ENCODE results near the gene KDM8.

The KDM8 gene

DNA sequence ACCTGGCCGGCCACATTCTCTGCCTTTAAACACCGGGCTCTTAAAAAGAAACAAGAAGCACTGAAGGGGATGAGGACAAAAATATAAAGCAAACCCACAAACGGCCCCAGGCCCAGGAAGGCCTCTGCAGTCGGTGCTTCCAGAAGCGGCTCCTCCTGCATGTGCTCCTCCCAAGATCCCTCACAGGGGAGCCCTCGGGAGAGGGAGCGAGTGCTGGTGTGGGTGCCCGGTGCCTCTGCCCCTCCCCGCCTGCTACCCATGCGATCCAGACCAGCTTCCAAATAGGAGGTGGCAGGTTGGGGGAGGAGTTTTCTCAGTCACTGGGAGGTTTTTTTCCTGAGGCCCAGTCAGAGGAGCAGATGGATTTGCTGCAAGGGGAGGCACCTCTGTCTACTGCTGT lies 15.8 kb downstream of the KDM8 start:
- no peak overlapping the region for H3K4me3 Mint-ChIP-seq
- H3K27ac Mint-ChIP-seq: no peak overlapping the region
- H3K27me3 Mint-ChIP-seq: no peaks in the 10 kb centered on the region
- no peak for ATAC-seq
- H3K9me3 Mint-ChIP-seq: no peaks in the 10 kb centered on the region
- H3K36me3 Mint-ChIP-seq: peaks cover 65% of the 10 kb centered on the region
- no peaks in the 10 kb centered on the region for H3K4me1 Mint-ChIP-seq

GRCh38 chr16:27220120-27220519 lies 16.8 kb downstream of the KDM8 start:
- no peaks in the 10 kb centered on the region for H3K9me3 Mint-ChIP-seq
- ATAC-seq: no peak
- no peak overlapping the region for H3K27ac Mint-ChIP-seq
- no peaks in the 10 kb centered on the region for H3K27me3 Mint-ChIP-seq
- H3K4me3 Mint-ChIP-seq: no peak overlapping the region
- no peaks in the 10 kb centered on the region for H3K4me1 Mint-ChIP-seq
- H3K36me3 Mint-ChIP-seq: peaks cover 64% of the 10 kb centered on the region

- Mint-ChIP-seq H3K27me3 (no peaks in the 10 kb centered on the region), H3K4me3 (no peak overlapping the region), H3K27ac (no peak overlapping the region), H3K4me1 (peaks cover 2% of the 10 kb centered on the region), H3K9me3 (no peaks in the 10 kb centered on the region), H3K36me3 (peaks cover 62% of the 10 kb centered on the region)
- ATAC-seq: no peak
These were observed 17.2 kb downstream of the KDM8 start for GRCh38 chr16:27220527-27220926.

- no peak overlapping the region for H3K27ac Mint-ChIP-seq
- H3K36me3 Mint-ChIP-seq: peaks cover 62% of the 10 kb centered on the region
- ATAC-seq: no peak
- peaks cover 6% of the 10 kb centered on the region for H3K4me1 Mint-ChIP-seq
- no peaks in the 10 kb centered on the region for H3K9me3 Mint-ChIP-seq
- H3K4me3 Mint-ChIP-seq: no peak overlapping the region
- no peaks in the 10 kb centered on the region for H3K27me3 Mint-ChIP-seq
These were observed 17.7 kb downstream of the KDM8 start for GRCh38 chr16:27220991-27221390.

DNA sequence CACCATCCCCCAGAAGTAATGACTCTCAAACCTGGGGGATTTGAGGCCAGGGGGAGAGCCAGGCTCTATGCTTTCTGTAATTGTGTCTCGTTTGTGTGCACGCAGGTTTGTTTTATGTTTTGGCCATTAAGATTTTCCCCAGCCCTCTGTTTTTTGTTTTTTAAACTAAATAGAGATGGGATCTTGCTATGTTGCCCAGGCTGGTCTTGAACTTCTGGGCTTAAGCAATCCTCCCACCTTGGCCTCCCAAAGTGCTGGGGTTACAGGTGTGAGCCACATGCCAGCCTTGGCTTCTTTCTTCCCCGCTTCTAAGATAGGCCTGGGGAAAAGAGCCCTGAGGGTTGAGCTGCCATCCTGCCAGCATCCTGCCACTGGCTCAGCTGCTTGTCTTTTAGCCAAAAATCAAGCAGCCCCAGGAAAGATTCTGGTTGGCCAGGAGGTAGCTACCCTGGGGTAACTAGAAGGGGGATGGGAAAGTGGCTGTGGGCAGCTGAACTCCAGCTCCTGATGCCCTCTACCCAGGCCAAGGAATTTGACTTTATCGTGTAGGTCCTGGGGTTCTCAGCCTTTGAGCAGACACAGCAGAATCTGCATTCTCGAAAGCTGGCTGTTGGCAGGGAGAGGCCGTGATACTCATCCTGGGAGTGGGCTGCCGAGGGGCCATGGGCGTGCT lies 18.4 kb downstream of the KDM8 start:
- Mint-ChIP-seq H3K4me3 (no peak overlapping the region), H3K27me3 (no peaks in the 10 kb centered on the region), H3K36me3 (peaks cover 61% of the 10 kb centered on the region), H3K27ac (no peak overlapping the region), H3K9me3 (no peaks in the 10 kb centered on the region), H3K4me1 (peaks cover 11% of the 10 kb centered on the region)
- ATAC-seq: no peak

GRCh38 chr16:27222249-27223225 lies 19.2 kb downstream of the KDM8 start:
- ATAC-seq: no peak
- Mint-ChIP-seq H3K36me3 (peaks cover 54% of the 10 kb centered on the region), H3K9me3 (no peaks in the 10 kb centered on the region), H3K27ac (no peak overlapping the region), H3K4me1 (peaks cover 11% of the 10 kb centered on the region), H3K4me3 (no peak overlapping the region), H3K27me3 (no peaks in the 10 kb centered on the region)

DNA sequence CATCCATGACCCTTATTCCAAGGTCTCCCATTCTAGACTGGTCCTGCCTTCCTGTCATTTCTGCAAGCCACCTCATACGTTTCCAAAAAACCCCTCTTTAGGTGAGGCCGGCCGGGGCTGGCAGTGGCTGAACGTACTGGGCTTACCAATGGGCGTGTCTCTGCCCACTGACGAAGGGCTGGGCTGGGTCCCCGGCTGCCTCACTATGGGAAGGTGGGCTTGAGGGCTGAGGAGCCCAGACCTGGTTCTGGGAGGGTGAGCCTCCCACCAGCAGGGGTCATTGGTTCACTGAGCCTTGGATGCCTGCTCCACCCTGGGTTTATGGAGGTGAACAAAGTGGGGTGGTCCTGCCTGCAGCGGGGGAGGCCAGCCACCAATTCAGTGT lies 19.9 kb downstream of the KDM8 start:
- H3K27me3 Mint-ChIP-seq: no peaks in the 10 kb centered on the region
- H3K4me3 Mint-ChIP-seq: no peak overlapping the region
- H3K4me1 Mint-ChIP-seq: peaks cover 15% of the 10 kb centered on the region
- no peaks in the 10 kb centered on the region for H3K9me3 Mint-ChIP-seq
- no peak overlapping the region for H3K27ac Mint-ChIP-seq
- no peak for ATAC-seq
- peaks cover 54% of the 10 kb centered on the region for H3K36me3 Mint-ChIP-seq

GRCh38 chr16:27223701-27224100 lies 20.4 kb downstream of the KDM8 start:
- no peak for ATAC-seq
- H3K36me3 Mint-ChIP-seq: peaks cover 51% of the 10 kb centered on the region
- H3K27me3 Mint-ChIP-seq: no peaks in the 10 kb centered on the region
- H3K9me3 Mint-ChIP-seq: no peaks in the 10 kb centered on the region
- no peak overlapping the region for H3K27ac Mint-ChIP-seq
- no peak overlapping the region for H3K4me3 Mint-ChIP-seq
- H3K4me1 Mint-ChIP-seq: peaks cover 20% of the 10 kb centered on the region

GRCh38 chr16:27224271-27224737 lies 21.0 kb downstream of the KDM8 start:
- no peak for ATAC-seq
- Mint-ChIP-seq H3K27me3 (no peaks in the 10 kb centered on the region), H3K27ac (no peak overlapping the region), H3K4me3 (no peak overlapping the region), H3K9me3 (no peaks in the 10 kb centered on the region), H3K36me3 (peaks cover 51% of the 10 kb centered on the region), H3K4me1 (peaks cover 26% of the 10 kb centered on the region)

- H3K4me3 Mint-ChIP-seq: no peak overlapping the region
- no peak overlapping the region for H3K27ac Mint-ChIP-seq
- peaks cover 31% of the 10 kb centered on the region for H3K4me1 Mint-ChIP-seq
- H3K27me3 Mint-ChIP-seq: no peaks in the 10 kb centered on the region
- peaks cover 51% of the 10 kb centered on the region for H3K36me3 Mint-ChIP-seq
- no peaks in the 10 kb centered on the region for H3K9me3 Mint-ChIP-seq
- no peak for ATAC-seq
These were observed 21.5 kb downstream of the KDM8 start for GRCh38 chr16:27224741-27225300.

DNA sequence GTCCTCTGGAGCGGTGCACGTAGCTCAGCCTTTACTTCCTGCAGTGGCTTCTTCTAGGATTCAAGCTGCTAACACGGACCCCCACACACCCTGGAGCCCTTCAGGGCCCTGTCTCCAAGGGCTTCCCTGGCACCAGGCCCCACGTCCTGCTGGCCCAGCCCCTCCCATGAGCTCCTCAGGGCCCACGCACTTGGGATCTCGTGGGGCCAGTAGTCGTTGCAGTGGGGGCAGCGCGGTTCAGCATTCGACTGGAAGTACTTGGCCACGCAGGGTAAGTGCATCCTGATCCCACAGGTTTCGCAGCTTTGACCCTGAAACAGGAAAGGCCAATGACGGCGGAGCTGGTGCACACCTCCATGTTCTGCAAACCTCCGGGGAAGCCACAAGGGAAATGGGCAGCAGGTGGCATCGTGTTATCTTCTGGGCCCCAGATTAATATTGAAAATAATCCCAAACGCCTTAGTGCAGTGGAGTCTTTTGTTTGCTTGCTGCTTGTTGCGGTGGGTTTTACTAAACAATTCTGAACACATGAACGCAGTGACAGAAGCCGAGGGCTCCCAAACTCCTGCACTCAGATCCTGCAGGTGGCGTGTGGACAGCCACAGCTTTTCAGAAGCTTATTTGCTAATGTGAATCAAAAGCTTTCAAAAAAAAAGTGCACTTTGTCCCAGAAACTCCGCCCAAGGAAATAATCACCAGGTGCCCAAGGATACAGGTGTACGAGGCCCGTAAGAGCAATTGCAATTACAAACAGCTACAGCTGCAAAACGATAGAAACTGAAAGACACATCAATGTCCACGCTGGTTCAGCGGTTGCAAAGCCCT lies 22.4 kb downstream of the KDM8 start:
- Mint-ChIP-seq H3K27me3 (no peaks in the 10 kb centered on the region), H3K27ac (no peak overlapping the region), H3K4me1 (peaks cover 35% of the 10 kb centered on the region), H3K4me3 (no peak overlapping the region), H3K36me3 (peaks cover 46% of the 10 kb centered on the region), H3K9me3 (no peaks in the 10 kb centered on the region)
- no peak for ATAC-seq

DNA sequence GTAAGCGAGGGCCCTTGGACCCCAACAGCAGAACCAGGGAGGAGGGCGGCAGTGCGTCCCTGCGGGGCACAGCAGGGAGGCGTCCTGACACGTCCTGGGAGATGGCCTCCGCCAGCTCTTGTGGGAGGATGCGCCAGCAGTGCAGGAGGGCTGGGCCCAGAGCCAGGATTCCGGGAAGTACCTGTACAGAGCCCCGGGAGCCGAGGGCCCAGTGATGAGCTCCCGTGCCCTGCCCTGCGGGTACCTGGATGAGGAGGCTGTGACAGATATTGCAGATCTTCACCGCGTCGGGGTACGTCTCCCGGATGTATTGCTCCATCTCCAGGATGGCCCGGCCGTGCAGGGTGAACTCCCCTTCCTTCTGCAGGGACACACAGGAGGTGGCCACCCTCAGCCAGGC lies 23.1 kb downstream of the KDM8 start:
- ATAC-seq: no peak
- no peaks in the 10 kb centered on the region for H3K27me3 Mint-ChIP-seq
- peaks cover 47% of the 10 kb centered on the region for H3K36me3 Mint-ChIP-seq
- H3K4me3 Mint-ChIP-seq: no peak overlapping the region
- H3K4me1 Mint-ChIP-seq: peaks cover 39% of the 10 kb centered on the region
- no peaks in the 10 kb centered on the region for H3K9me3 Mint-ChIP-seq
- H3K27ac Mint-ChIP-seq: no peak overlapping the region

DNA sequence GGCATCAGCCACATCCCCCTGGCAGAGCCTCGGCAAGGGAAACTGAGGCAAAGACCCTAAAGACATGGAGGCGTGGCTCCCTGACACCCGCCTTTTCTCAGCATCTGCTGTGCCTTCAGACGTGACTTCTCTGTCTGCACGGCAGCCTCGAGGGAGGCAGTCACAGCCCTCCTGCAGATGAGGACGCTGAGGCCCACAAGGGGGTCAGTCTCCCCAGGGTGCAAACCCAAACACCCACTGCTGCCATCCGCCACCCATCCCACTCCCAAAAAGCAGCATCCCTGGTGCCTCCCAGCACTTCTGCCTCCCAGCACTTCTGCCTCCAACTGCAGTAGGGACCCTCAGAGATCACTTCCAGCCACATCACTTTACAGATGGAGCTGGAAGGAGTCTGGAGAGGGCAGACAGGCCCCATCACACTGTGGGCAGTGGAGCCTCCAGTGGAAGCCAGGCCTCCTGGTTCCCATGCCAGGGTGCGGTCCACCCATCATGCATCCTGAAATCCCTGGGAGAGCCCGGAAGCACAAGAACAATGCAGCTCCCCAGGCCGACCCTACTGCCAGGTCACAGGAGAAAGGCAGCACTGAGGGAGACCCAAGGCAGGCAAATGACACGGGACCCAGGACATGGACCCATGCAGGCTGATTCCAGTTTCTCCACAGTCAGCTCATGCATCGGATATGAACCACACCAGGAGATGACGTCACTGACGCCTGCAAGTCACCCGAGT lies 23.8 kb downstream of the KDM8 start:
- H3K36me3 Mint-ChIP-seq: peaks cover 53% of the 10 kb centered on the region
- no peaks in the 10 kb centered on the region for H3K9me3 Mint-ChIP-seq
- H3K4me1 Mint-ChIP-seq: peaks cover 45% of the 10 kb centered on the region
- no peaks in the 10 kb centered on the region for H3K27me3 Mint-ChIP-seq
- H3K27ac Mint-ChIP-seq: no peak overlapping the region
- no peak overlapping the region for H3K4me3 Mint-ChIP-seq
- ATAC-seq: no peak

DNA sequence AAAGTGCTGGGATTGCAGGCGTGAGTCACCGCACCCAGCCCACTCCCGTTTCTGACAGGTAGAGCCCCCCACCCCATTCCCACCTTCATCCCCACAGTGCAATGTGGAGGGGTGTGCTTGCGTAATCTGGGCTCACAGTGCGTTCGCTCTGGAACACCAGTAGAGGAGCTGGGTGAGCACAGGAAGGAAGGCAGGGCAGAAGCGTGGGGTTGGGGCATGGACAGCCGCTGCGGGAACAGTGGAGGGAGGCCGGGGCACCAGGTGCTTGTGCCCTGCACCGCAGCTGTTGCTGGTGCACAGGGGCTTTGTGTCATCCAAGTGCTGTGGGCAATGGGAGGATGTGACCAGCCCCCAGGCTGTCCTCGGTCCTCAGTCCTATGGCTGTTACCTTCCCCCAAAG lies 24.7 kb downstream of the KDM8 start:
- H3K27ac Mint-ChIP-seq: peak overlapping the region; percentile 77
- no peaks in the 10 kb centered on the region for H3K9me3 Mint-ChIP-seq
- no peaks in the 10 kb centered on the region for H3K27me3 Mint-ChIP-seq
- H3K4me3 Mint-ChIP-seq: no peak overlapping the region
- peaks cover 59% of the 10 kb centered on the region for H3K36me3 Mint-ChIP-seq
- ATAC-seq: no peak
- H3K4me1 Mint-ChIP-seq: peaks cover 53% of the 10 kb centered on the region
